K562 (cell line): ENCODE results near the gene BIRC5.

Experiments
- ATF6 ChIP-seq: sonication (generic); formaldehyde crosslinking; IDR thresholded peaks from 2 replicates; pipeline ENCODE4 v1.4.0; 2020; ENCODE audit warnings: mild to moderate bottlenecking, missing genetic modification reagents
- EP300 ChIP-seq: IDR thresholded peaks from 2 replicates; pipeline ENCODE4 v1.6.1; 2012; ENCODE audit warnings: low read length, improper control_type of control experiment
- FOXK2 ChIP-seq, 2 experiments: fragments of 450-650 bp; IDR thresholded peaks in 1 of 2; conservative IDR thresholded peaks in 1 of 2; 2 replicates each; pipeline ENCODE4 v1.6.1; 2016; ENCODE audit warnings: low read depth in 2 of 2, mild to moderate bottlenecking in 1 of 2
- HCFC1 ChIP-seq: IDR thresholded peaks from 2 replicates; pipeline ENCODE4 v1.6.1; 2012; ENCODE audit warnings: low read depth, low read length, improper control_type of control experiment
- KDM1A ChIP-seq, 2 experiments: fragments of 450-650 bp; IDR thresholded peaks; 2 replicates each; pipeline ENCODE4 v1.6.1; 2016; ENCODE audit warnings: mild to moderate bottlenecking in 2 of 2
- NFRKB ChIP-seq: fragments of 450-650 bp; IDR thresholded peaks from 2 replicates; pipeline ENCODE4 v1.6.1; 2016; ENCODE audit warnings: low read depth
- SFPQ ChIP-seq: fragments of 200-400 bp; formaldehyde crosslinking; IDR thresholded peaks from 2 replicates; pipeline ENCODE4 v1.6.1; 2017; ENCODE audit warnings: mild to moderate bottlenecking, low read depth, low read length, moderate library complexity
- SRSF1 ChIP-seq: fragments of 200-400 bp; formaldehyde crosslinking; IDR thresholded peaks from 2 replicates; pipeline ENCODE4 v1.6.1; 2017; ENCODE audit warnings: mild to moderate bottlenecking, low read depth, low read length, moderate library complexity
- TCF7L2 ChIP-seq: fragments of 150-350 bp; IDR thresholded peaks from 2 replicates; pipeline ENCODE4 v1.6.1; 2016; ENCODE audit warnings: low read depth, mild to moderate bottlenecking, low read length, moderate library complexity
- ZNF165 ChIP-seq: fragments of 250-450 bp; sonication (Bioruptor Pico); IDR thresholded peaks from 2 replicates; pipeline ENCODE4 v1.4.0; 2020; ENCODE audit warnings: borderline replicate concordance
- TF ChIP-seq, protein P1 (sequence below), 3 experiments: IDR thresholded peaks in 2 of 3; conservative IDR thresholded peaks in 1 of 3; 2 replicates each; pipeline ENCODE4 v1.5.1; 2011 to 2012; ENCODE audit warnings: low read length in 3 of 3, mild to moderate bottlenecking in 3 of 3, control low read depth in 2 of 3, improper control_type of control experiment in 1 of 3, inconsistent platforms in 1 of 3, low read depth in 1 of 3, mixed read lengths in 1 of 3, moderate library complexity in 1 of 3; ENCODE audit not compliant: insufficient read depth in 2 of 3
- TF ChIP-seq, protein P2 (sequence below): fragments of 250-450 bp; sonication (Bioruptor Pico); IDR thresholded peaks from 2 replicates; pipeline ENCODE4 v1.5.0; 2020; ENCODE audit warnings: mild to moderate bottlenecking, borderline replicate concordance
- TF ChIP-seq, protein P3 (sequence below): sonication (generic); formaldehyde crosslinking; IDR thresholded peaks from 2 replicates; pipeline ENCODE4 v1.9.0; 2022; ENCODE audit warnings: mild to moderate bottlenecking, missing genetic modification reagents

DNA sequence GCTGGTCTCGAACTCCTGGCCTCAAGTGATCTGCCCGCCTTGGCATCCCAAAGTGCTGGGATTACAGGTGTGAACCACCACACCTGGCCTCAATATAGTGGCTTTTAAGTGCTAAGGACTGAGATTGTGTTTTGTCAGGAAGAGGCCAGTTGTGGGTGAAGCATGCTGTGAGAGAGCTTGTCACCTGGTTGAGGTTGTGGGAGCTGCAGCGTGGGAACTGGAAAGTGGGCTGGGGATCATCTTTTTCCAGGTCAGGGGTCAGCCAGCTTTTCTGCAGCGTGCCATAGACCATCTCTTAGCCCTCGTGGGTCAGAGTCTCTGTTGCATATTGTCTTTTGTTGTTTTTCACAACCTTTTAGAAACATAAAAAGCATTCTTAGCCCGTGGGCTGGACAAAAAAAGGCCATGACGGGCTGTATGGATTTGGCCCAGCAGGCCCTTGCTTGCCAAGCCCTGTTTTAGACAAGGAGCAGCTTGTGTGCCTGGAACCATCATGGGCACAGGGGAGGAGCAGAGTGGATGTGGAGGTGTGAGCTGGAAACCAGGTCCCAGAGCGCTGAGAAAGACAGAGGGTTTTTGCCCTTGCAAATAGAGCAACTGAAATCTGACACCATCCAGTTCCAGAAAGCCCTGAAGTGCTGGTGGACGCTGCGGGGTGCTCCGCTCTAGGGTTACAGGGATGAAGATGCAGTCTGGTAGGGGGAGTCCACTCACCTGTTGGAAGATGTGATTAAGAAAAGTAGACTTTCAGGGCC lies 5.5 kb downstream of the BIRC5 start:
- TF ChIP-seq TCF7L2 (no peak), SRSF1 (no peak), NFRKB (no peak), ZNF165 (CRISPR knock-in tag) (no peak), ATF6 (no peak), FOXK2 (conservative IDR thresholded peaks at IDR 0.05 in 1 of 2, IDR thresholded peaks at IDR 0.05 in 1 of 2; ENCODE audit: low read depth in 2 of 2) (no peak), HCFC1 (no peak), EP300 (no peak), SFPQ (no peak), KDM1A (IDR thresholded peaks at IDR 0.05) (no peak)
- TF ChIP-seq, protein P1, sequence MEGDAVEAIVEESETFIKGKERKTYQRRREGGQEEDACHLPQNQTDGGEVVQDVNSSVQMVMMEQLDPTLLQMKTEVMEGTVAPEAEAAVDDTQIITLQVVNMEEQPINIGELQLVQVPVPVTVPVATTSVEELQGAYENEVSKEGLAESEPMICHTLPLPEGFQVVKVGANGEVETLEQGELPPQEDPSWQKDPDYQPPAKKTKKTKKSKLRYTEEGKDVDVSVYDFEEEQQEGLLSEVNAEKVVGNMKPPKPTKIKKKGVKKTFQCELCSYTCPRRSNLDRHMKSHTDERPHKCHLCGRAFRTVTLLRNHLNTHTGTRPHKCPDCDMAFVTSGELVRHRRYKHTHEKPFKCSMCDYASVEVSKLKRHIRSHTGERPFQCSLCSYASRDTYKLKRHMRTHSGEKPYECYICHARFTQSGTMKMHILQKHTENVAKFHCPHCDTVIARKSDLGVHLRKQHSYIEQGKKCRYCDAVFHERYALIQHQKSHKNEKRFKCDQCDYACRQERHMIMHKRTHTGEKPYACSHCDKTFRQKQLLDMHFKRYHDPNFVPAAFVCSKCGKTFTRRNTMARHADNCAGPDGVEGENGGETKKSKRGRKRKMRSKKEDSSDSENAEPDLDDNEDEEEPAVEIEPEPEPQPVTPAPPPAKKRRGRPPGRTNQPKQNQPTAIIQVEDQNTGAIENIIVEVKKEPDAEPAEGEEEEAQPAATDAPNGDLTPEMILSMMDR (IDR thresholded peaks at IDR 0.05 in 2 of 3, conservative IDR thresholded peaks at IDR 0.05 in 1 of 3; ENCODE audit: insufficient read depth in 2 of 3, low read depth in 1 of 3, low read length in 3 of 3) = no peak
- TF ChIP-seq, protein P2, sequence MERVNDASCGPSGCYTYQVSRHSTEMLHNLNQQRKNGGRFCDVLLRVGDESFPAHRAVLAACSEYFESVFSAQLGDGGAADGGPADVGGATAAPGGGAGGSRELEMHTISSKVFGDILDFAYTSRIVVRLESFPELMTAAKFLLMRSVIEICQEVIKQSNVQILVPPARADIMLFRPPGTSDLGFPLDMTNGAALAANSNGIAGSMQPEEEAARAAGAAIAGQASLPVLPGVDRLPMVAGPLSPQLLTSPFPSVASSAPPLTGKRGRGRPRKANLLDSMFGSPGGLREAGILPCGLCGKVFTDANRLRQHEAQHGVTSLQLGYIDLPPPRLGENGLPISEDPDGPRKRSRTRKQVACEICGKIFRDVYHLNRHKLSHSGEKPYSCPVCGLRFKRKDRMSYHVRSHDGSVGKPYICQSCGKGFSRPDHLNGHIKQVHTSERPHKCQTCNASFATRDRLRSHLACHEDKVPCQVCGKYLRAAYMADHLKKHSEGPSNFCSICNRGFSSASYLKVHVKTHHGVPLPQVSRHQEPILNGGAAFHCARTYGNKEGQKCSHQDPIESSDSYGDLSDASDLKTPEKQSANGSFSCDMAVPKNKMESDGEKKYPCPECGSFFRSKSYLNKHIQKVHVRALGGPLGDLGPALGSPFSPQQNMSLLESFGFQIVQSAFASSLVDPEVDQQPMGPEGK (CRISPR knock-in tag) = no peak
- TF ChIP-seq, protein P3, sequence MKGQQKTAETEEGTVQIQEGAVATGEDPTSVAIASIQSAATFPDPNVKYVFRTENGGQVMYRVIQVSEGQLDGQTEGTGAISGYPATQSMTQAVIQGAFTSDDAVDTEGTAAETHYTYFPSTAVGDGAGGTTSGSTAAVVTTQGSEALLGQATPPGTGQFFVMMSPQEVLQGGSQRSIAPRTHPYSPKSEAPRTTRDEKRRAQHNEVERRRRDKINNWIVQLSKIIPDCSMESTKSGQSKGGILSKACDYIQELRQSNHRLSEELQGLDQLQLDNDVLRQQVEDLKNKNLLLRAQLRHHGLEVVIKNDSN (CRISPR knock-in tag) = no peak
